CD4-positive, alpha-beta T cell treated with Interleukin-12 subunit alpha and Interleukin-12 subunit beta, for 1 hour (primary cell): ENCODE results near the gene TGFB1.

Experiments used
- DNase-seq: peaks from one replicate; pipeline ENCODE4 v3.0.0-alpha.2; 2020

TGFB1 gene

GRCh38 chr19:41319500-41320184 lies 34.1 kb downstream of the TGFB1 start:
- DNase-seq: no peak

GRCh38 chr19:41318696-41319499 lies 34.8 kb downstream of the TGFB1 start:
- no peak for DNase-seq

DNA sequence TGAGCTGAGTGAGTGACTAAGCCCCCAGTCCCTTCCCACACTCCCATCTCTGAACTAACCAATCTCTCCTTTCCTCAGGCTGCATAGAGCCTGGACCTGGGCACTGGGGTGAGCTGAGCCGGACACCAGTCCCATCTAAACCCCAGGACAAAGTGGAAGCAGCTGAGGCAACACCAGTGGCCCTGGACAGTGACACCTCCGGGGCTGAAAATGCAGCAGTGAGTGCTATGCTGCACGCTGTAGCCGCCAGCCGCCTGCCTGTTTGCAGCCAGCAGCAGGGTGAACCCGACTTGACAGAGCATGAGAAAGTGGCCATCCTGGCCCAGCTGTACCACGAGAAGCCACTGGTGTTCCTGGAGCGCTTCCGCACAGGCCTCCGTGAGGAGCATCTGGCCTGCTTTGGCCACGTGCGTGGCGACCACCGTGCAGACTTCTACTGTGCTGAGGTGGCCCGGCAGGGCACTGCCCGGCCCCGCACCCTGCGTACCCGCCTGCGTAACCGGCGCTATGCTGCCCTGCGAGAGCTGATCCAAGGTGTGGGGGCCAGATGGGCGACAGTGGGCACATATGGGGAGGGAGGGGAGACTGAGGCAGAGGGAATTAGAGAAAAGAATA lies 37.3 kb downstream of the TGFB1 start:
- no peak for DNase-seq

- no peak for DNase-seq
Observed at GRCh38 chr19:41311613-41312012, 42.1 kb downstream of the TGFB1 start.

GRCh38 chr19:41311072-41311471 lies 42.6 kb downstream of the TGFB1 start:
- no peak for DNase-seq

- DNase-seq: peak; percentile 91
Observed at GRCh38 chr19:41310033-41310831, 43.5 kb downstream of the TGFB1 start, which contains the start of gene CCDC97. CCDC97 (plus strand) TSS chr19:41310172; CDS start chr19:41310311, 139 bp downstream.

GRCh38 chr19:41309180-41310032 lies 44.3 kb downstream of the TGFB1 start:
- DNase-seq: no peak

DNA sequence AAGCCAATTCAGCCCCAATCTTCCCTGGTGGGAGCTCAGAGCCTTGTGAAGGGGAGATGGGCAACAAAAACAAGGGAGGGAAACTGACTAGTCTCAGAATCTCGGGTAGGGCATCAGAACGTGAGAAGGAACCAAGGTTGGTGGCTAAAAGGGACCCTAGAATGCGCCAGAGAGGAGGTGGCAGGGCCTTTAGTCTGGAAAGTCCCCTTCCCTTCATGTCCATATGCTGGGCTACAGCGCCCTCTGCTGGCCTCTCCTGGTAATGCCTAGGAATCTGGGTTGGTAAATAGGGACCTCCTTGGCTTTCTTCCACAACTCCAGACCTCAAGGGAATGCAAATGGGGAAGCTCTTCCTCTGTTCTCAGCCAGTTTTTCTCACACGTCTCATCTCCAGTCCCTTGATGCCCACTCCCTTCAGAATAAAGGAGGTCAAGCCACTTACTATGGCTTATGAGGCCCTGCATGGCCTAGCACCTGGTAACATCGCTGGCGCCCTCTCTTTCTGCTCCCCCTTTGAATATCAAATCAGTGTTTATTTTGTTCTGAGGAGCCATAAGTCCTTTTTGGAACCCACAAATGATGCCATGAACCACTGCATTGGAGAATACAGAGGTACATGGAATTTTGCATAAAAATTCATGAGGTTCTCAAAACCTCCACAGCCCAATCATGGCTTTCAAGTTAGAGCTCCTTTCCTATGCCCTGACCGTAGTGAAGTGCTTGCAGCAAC lies 45.1 kb downstream of the TGFB1 start:
- DNase-seq: peak; percentile 92

GRCh38 chr19:41307954-41308449 lies 45.7 kb downstream of the TGFB1 start:
- DNase-seq: no peak

DNA sequence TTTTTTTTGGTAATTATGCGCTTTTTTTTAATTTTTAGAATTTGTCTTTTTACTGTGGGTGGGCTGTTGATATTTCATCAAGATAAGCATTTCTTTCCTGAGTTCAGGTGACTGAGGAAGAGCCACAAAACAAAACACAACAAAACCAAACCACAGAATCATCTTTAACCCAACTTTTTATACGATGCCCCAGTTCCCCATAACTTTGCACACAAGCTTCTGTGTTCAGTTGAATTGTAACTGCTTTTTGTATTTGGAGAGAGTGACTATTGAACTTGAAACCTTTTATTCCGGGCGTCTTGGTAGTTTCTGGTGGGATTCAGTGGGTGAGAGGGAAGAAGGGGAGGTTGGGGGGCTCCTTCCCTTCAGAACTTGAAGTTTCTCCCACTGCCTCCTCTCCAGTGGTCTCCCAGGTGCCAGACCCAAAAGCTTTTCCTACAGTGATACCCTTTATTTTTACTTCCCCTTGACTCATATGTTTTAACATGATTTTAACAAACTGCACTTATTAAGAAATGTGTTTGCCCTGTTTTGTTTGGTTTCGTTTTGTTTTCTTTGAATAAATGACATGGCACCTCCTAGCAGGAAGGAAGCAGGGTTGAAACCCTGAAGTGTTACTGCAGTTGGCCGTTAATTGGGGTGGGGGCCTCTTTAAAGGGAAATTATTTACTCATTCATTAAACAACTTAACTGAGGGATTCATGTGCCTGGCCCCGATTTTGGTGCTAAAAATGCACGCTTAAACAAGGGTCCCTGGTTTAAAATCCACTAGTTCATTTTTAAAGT lies 46.4 kb downstream of the TGFB1 start:
- DNase-seq: peak; percentile 68

DNA sequence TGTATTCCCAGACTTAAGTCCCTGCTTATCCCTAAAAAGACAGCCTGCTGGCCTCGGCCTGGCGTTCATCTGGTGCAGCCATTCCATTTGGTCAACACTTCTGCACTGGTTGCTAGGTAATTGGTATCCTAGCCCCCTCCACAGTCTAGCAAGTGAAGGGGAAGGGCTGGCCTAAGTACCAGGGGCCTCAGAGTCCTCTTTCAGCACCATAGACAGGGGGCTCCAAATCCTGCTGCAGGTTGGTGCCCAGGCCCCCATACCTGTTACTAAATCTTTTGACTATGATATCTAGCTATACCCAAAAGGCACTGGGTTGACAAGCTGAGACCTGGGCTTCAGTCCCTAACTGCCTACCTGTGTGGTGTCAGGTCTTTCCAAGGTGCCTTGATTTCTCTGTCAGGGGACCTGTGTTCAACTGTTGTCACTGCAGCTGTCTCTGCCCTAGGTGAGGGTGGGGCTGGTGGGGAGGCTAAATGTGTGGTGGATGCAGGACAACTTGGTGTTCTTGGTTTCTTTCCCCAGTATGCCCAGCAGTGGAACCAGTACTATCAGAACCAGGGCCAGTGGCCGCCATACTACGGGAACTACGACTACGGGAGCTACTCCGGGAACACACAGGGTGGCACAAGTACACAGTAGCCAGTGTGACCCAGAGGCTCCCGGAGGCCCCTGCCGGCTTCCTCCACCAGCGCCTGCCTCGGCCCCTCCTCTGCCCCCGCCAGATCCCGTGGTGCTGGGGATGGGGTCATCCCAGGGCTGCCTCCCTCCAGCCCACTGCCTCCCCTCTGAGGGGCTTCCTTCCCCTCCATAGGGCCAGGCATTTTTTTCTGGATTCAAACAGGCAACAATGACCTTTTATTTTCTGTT lies 47.6 kb downstream of the TGFB1 start:
- no peak for DNase-seq

DNA sequence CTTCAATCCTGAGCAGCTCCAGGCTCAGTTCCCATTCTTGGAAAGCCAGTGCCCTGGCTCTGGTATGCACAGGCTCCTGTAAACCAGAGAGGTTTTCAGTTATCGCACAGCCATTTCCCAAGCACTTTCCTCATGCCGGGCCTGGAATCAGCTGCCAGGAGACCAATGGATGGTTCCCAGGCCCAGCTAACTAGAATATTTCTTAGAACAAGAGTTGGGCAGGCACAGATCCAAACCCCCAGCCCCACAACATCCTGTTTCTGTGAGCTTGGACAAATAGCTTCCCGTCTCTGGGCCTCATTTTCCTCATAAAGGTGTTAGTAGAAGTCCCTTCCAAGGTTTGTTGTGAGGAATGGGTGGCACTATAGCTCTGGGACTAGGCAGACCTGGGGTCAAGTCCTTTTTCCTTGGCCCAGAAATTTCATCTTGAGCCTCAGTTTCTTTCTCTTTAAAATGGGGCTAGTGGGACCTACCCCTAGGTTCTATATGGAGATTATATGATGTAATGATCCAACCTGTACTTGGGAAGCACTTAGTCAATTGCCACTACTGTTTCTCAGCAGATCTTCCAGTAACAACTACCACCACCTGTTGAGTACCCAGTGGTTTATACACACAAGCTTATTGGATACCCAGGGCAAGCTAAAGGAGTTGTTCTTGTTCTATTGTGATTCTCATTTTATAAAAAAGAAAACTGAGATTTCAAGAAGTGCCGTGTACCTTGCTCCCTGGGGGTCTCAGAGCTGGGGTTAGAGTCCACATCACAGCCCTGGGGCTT lies 48.8 kb downstream of the TGFB1 start:
- no peak for DNase-seq

GRCh38 chr19:41303954-41304353 lies 49.8 kb downstream of the TGFB1 start:
- DNase-seq: peak; percentile 63

GRCh38 chr19:41302624-41303351 lies 50.9 kb downstream of the TGFB1 start:
- peak; percentile 79 for DNase-seq

DNA sequence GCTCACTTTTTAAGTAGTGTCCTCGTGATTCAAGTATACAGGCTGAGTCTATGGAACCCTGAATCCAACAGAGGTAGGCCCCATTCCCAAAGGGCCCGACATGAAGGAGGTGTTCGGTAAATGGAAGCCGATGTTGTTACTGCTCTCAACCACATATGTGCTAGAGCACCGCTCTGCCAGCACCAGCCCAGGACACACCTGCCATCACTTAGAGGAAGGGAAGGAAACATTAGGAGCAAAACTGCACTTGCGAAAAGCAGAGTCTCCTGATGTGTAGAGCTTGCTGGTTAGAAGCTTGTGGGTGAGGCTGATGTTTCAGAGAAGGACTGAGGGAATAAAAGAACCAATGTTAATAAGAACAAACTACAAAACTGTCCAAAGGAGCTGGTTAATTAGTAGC lies 53.2 kb downstream of the TGFB1 start:
- DNase-seq: no peak

- peak; percentile 63 for DNase-seq
Observed at GRCh38 chr19:41299755-41300089, 54.0 kb downstream of the TGFB1 start.

DNA sequence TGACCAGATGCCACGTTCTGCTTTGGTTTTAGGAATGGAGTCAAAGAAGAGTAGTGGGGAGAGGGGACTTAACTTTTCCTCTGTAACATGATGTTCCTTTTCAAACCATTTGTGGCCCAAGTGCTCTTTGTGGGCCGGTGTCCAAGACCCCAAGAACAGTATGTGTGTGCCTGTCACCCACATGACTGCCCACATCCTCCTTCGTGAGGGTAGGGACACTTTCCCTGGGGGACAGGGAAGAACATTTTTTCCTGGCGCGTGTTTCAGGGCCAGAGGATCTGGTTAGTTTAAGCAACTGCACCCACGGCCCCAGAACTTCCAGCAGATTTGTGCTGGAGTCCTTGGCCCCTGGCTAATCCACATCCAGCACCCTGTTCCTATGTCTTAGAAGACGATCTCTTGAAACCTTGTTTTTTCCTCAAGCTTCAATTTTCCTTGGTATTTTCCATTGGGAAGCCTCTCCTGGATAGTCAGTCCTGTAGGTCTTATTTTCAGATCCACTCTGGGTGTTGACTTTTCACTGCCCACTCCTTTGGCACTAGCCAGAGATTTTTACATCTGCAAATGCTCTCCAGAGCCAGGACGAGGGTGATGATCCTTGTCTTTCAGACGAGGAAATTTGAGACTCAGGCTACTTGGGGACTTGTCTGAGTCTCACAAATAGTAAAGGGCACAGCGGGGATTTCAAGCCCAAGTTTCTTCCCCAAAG lies 54.5 kb downstream of the TGFB1 start:
- no peak for DNase-seq
